Osteoblast (primary cell): Measurements from ENCODE around the gene GFOD1. TPM values are rescaled to one million over a fixed set of nuclear protein-coding genes. Genes with fewer than 3 reads are reported as not detected.

Source experiments
- DNase-seq: peaks from one replicate; pipeline ENCODE4 v3.0.0; 2011; ENCODE audit warnings: low spot score, mixed read lengths; ENCODE audit not compliant: insufficient read length; ENCODE audit errors: missing footprints
- H2AFZ ChIP-seq: 2 replicates; pipeline ENCODE4 v1.6.0; 2011; ENCODE audit warnings: mild to moderate bottlenecking, low read length
- H3K27ac ChIP-seq: 2 replicates; pipeline ENCODE4 v1.5.1; 2011; ENCODE audit warnings: mild to moderate bottlenecking, low read depth, low read length, moderate library complexity
- H3K27me3 ChIP-seq: 2 replicates; pipeline ENCODE4 v1.6.0; 2012; ENCODE audit warnings: mild to moderate bottlenecking, control low read depth, inconsistent platforms, low read length, moderate library complexity; ENCODE audit not compliant: insufficient read depth
- H3K36me3 ChIP-seq: 2 replicates; pipeline ENCODE4 v1.5.1; 2011; ENCODE audit warnings: mild to moderate bottlenecking, low read length, control low read depth, moderate library complexity; ENCODE audit not compliant: insufficient read depth
- H3K4me1 ChIP-seq: 2 replicates; pipeline ENCODE4 v1.5.1; 2011; ENCODE audit warnings: mild to moderate bottlenecking, low read length, control low read depth, moderate library complexity; ENCODE audit not compliant: insufficient read depth
- H3K4me2 ChIP-seq: 2 replicates; pipeline ENCODE4 v1.6.0; 2011; ENCODE audit warnings: mild to moderate bottlenecking, low read length; ENCODE audit not compliant: insufficient read depth
- H3K4me3 ChIP-seq: fragments of 200-600 bp; sonication (generic); 3 replicates; pipeline ENCODE4 v1.5.1; 2012; ENCODE audit warnings: mild to moderate bottlenecking, low read length, inconsistent platforms; ENCODE audit not compliant: insufficient read depth
- H3K79me2 ChIP-seq: 2 replicates; pipeline ENCODE4 v1.6.0; 2012; ENCODE audit warnings: mild to moderate bottlenecking, low read length, control low read depth, inconsistent platforms; ENCODE audit not compliant: insufficient read depth
- H3K9me3 ChIP-seq: 2 replicates; pipeline ENCODE4 v1.5.1; 2011; ENCODE audit warnings: low read depth, low read length, control low read depth
- H4K20me1 ChIP-seq: 2 replicates; pipeline ENCODE4 v1.6.0; 2012; ENCODE audit warnings: mild to moderate bottlenecking, low read length, control low read depth; ENCODE audit not compliant: insufficient read depth
- total RNA-seq: library from RNA; depleted of rRNA; stranded (reverse); fragments of >200 nt; gene quantifications from 2 replicates; pipeline ENCODE4 v1.2.3, GENCODE V29; 2012
- TF ChIP-seq, protein P1 (sequence below): IDR thresholded peaks from 2 replicates; pipeline ENCODE4 v1.5.1; 2011; ENCODE audit warnings: mild to moderate bottlenecking, low read depth, low read length, moderate library complexity; ENCODE audit errors: extremely low read depth

Gene GFOD1
- total RNA-seq, 1 donor, result 3.6 TPM

DNA sequence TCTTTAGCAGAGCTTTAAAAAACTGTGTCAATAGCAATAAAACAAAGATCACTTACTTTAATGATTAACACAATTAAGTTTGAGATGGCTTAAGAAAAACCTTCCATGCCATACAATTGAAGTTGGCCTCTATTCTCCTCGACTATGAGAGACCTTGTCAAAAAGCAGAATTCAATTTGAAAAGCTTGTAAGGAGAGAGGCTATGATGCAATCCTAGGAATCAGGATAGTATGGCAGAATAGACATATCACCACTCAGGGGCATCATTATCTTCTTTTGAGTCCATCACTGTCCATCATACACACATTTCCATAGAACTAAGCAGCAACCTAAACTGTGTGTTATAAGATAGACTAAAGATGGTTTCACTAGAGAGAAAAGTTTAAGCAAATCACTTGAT lies 176.2 kb downstream of the GFOD1 start:
- Histone ChIP-seq H3K4me2 (no peak overlapping the region), H3K4me3 (no peak overlapping the region), H3K4me1 (peaks cover 14% of the 10 kb centered on the region), H3K79me2 (no peaks in the 10 kb centered on the region), H2AFZ (no peak overlapping the region), H3K27ac (no peak overlapping the region), H4K20me1 (no peaks in the 10 kb centered on the region), H3K36me3 (peaks cover 34% of the 10 kb centered on the region), H3K27me3 (no peaks in the 10 kb centered on the region), H3K9me3 (no peaks in the 10 kb centered on the region)
- no peak for DNase-seq
- TF ChIP-seq, protein P1, sequence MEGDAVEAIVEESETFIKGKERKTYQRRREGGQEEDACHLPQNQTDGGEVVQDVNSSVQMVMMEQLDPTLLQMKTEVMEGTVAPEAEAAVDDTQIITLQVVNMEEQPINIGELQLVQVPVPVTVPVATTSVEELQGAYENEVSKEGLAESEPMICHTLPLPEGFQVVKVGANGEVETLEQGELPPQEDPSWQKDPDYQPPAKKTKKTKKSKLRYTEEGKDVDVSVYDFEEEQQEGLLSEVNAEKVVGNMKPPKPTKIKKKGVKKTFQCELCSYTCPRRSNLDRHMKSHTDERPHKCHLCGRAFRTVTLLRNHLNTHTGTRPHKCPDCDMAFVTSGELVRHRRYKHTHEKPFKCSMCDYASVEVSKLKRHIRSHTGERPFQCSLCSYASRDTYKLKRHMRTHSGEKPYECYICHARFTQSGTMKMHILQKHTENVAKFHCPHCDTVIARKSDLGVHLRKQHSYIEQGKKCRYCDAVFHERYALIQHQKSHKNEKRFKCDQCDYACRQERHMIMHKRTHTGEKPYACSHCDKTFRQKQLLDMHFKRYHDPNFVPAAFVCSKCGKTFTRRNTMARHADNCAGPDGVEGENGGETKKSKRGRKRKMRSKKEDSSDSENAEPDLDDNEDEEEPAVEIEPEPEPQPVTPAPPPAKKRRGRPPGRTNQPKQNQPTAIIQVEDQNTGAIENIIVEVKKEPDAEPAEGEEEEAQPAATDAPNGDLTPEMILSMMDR, result no peak

DNA sequence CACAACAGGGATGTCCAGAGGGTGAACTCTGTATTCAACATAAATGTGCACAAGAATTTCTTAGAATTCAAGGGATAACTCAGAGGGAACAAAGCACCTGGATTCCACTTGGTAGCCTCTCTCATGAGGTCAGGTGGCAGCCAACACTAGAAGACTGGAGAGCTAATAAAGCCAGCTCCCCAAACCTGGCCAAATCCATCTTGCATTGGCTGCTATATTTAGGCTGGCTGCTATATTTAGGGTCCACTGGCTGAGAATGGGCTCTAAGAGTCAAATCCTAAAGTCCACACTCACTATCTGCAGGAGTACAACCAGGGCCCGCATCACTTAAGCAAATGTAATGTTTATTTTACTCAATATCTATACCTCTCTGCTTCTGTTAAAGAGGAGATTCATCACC lies 179.1 kb downstream of the GFOD1 start:
- Histone ChIP-seq H3K79me2 (no peaks in the 10 kb centered on the region), H2AFZ (no peak overlapping the region), H3K27ac (peak overlapping the region; percentile 94), H3K4me2 (no peak overlapping the region), H4K20me1 (no peaks in the 10 kb centered on the region), H3K9me3 (no peaks in the 10 kb centered on the region), H3K36me3 (peaks cover 17% of the 10 kb centered on the region), H3K4me3 (no peak overlapping the region), H3K27me3 (no peaks in the 10 kb centered on the region), H3K4me1 (peaks cover 26% of the 10 kb centered on the region)
- TF ChIP-seq, protein P1, result no peak
- DNase-seq, result no peak

Other genes starting within 250 kb of the GFOD1 start
- 18.8 and 25.3 TPM in 2 replicates for gene TBC1D7, start 159.1 kb downstream of the GFOD1 start, total RNA-seq
- gene SIRT5, start 87.0 kb upstream of the GFOD1 start, total RNA-seq, result 8.5 and 9.0 TPM in 2 replicates
- 43.0 and 44.9 TPM in 2 replicates for gene NOL7, start 127.7 kb upstream of the GFOD1 start, total RNA-seq
- gene RANBP9, start 224.2 kb upstream of the GFOD1 start, total RNA-seq, result 53.9 and 55.1 TPM in 2 replicates